SJSA1 (cell line): Measurements from ENCODE around the gene DDX49. TPM values are rescaled to one million over a fixed set of nuclear protein-coding genes. Genes with fewer than 3 reads are reported as not detected.
"Not testable (repeated sequence)": the region's sequence is repeated elsewhere in the genome, so short reads cannot be mapped to it uniquely, and the experiment has no call there.

Experiments
- DNase-seq, 2 experiments: peaks; one replicate each; pipeline ENCODE4 v3.0.0-alpha.2; 2015 to 2020; ENCODE audit warnings: low spot score in 2 of 2, low read depth in 1 of 2
- H3K27ac ChIP-seq: fragments of 250-450 bp; sonication (Bioruptor Pico); 2 replicates; pipeline ENCODE4 v1.5.1; 2020; ENCODE audit warnings: mild to moderate bottlenecking, moderate library complexity
- H3K27me3 ChIP-seq: fragments of 250-450 bp; sonication (Bioruptor Pico); replicated peaks from 2 replicates; pipeline ENCODE4 v1.5.1; 2020; ENCODE audit warnings: mild to moderate bottlenecking, moderate library complexity
- H3K36me3 ChIP-seq: fragments of 250-450 bp; sonication (Bioruptor Pico); 2 replicates; pipeline ENCODE4 v1.5.1; 2020; ENCODE audit warnings: mild to moderate bottlenecking
- H3K4me1 ChIP-seq: fragments of 250-450 bp; sonication (Bioruptor Pico); replicated peaks from 2 replicates; pipeline ENCODE4 v1.6.1; 2021; ENCODE audit warnings: mild to moderate bottlenecking
- H3K4me3 ChIP-seq: fragments of 250-450 bp; sonication (Bioruptor Pico); 2 replicates; pipeline ENCODE4 v1.5.1; 2020; ENCODE audit warnings: mild to moderate bottlenecking
- H3K9me3 ChIP-seq: fragments of 250-450 bp; sonication (Bioruptor Pico); replicated peaks from 2 replicates; pipeline ENCODE4 v1.5.1; 2020; ENCODE audit warnings: mild to moderate bottlenecking
- total RNA-seq: library from RNA; depleted of rRNA; stranded (reverse); fragments of >200 nt; shearing (Covaris generic); gene quantifications from 2 replicates; pipeline ENCODE4 v1.2.3, GENCODE V29; 2014

DDX49 gene
- total RNA-seq, 1 experiment from 2014 or later: 105 TPM

GRCh38 chr19:18899624-18900560 lies 19.6 kb upstream of the DDX49 start:
- DNase-seq: peak in 1 of 2 experiments; percentile 43
- peaks cover 8% of the 10 kb centered on the region for H3K27me3 ChIP-seq
- H3K4me3 ChIP-seq: no peak overlapping the region
- no peaks in the 10 kb centered on the region for H3K9me3 ChIP-seq
- no peak overlapping the region for H3K27ac ChIP-seq
- H3K36me3 ChIP-seq: peaks cover 38% of the 10 kb centered on the region
- peaks cover 9% of the 10 kb centered on the region for H3K4me1 ChIP-seq

GRCh38 chr19:18900700-18901481 lies 18.6 kb upstream of the DDX49 start:
- DNase-seq: no peak
- no peak overlapping the region for H3K27ac ChIP-seq
- no peak overlapping the region for H3K4me3 ChIP-seq
- peaks cover 48% of the 10 kb centered on the region for H3K36me3 ChIP-seq
- H3K27me3 ChIP-seq: no peaks in the 10 kb centered on the region; the same call in none of the 2 replicates
- no peaks in the 10 kb centered on the region for H3K9me3 ChIP-seq
- H3K4me1 ChIP-seq: no peaks in the 10 kb centered on the region

GRCh38 chr19:18901491-18901890 lies 18.0 kb upstream of the DDX49 start:
- H3K27ac ChIP-seq: no peak overlapping the region
- no peaks in the 10 kb centered on the region; the same call in none of the 2 replicates for H3K27me3 ChIP-seq
- H3K9me3 ChIP-seq: no peaks in the 10 kb centered on the region
- H3K36me3 ChIP-seq: peaks cover 54% of the 10 kb centered on the region
- DNase-seq: no peak
- no peaks in the 10 kb centered on the region for H3K4me1 ChIP-seq
- H3K4me3 ChIP-seq: no peak overlapping the region

- not testable (repeated sequence) for H3K4me1 ChIP-seq, DNase-seq, H3K27me3 ChIP-seq, H3K9me3 ChIP-seq, H3K27ac ChIP-seq, H3K4me3 ChIP-seq
- H3K36me3 ChIP-seq: peaks cover 64% of the 10 kb centered on the region
Observed at GRCh38 chr19:18902519-18902918, 17.0 kb upstream of the DDX49 start.

- no peak overlapping the region for H3K27ac ChIP-seq
- H3K4me3 ChIP-seq: no peak overlapping the region
- peaks cover 71% of the 10 kb centered on the region for H3K36me3 ChIP-seq
- H3K9me3 ChIP-seq: no peaks in the 10 kb centered on the region
- H3K27me3 ChIP-seq: no peaks in the 10 kb centered on the region
- DNase-seq: peak in 1 of 2 experiments; percentile 38
- no peaks in the 10 kb centered on the region for H3K4me1 ChIP-seq
Observed at GRCh38 chr19:18903156-18904037, 16.1 kb upstream of the DDX49 start.

GRCh38 chr19:18904334-18905057 lies 15.0 kb upstream of the DDX49 start:
- Histone ChIP-seq H3K36me3 (peaks cover 68% of the 10 kb centered on the region), H3K4me3 (no peak overlapping the region), H3K9me3 (no peaks in the 10 kb centered on the region), H3K4me1 (no peaks in the 10 kb centered on the region), H3K27me3 (no peaks in the 10 kb centered on the region), H3K27ac (no peak overlapping the region)
- DNase-seq: peak in 1 of 2 experiments; percentile 45

- H3K36me3 ChIP-seq: peaks cover 68% of the 10 kb centered on the region
- no peaks in the 10 kb centered on the region for H3K27me3 ChIP-seq
- H3K4me3 ChIP-seq: no peak overlapping the region
- H3K4me1 ChIP-seq: no peaks in the 10 kb centered on the region
- no peak overlapping the region for H3K27ac ChIP-seq
- no peaks in the 10 kb centered on the region for H3K9me3 ChIP-seq
- DNase-seq: peak in 1 of 2 experiments; percentile 39
Observed at GRCh38 chr19:18905058-18905456, 14.5 kb upstream of the DDX49 start.

- Histone ChIP-seq H3K4me1 (no peaks in the 10 kb centered on the region), H3K4me3 (no peak overlapping the region), H3K27ac (no peak overlapping the region), H3K27me3 (no peaks in the 10 kb centered on the region), H3K9me3 (no peaks in the 10 kb centered on the region), H3K36me3 (peaks cover 70% of the 10 kb centered on the region)
- DNase-seq: no peak
Observed at GRCh38 chr19:18905513-18906236, 13.8 kb upstream of the DDX49 start.

- H3K27ac ChIP-seq: no peak overlapping the region
- H3K9me3 ChIP-seq: no peaks in the 10 kb centered on the region
- peak in 1 of 2 experiments; percentile 42 for DNase-seq
- peaks cover 69% of the 10 kb centered on the region for H3K36me3 ChIP-seq
- H3K27me3 ChIP-seq: no peaks in the 10 kb centered on the region
- H3K4me3 ChIP-seq: no peak overlapping the region
- H3K4me1 ChIP-seq: no peaks in the 10 kb centered on the region
Observed at GRCh38 chr19:18906605-18907519, 12.7 kb upstream of the DDX49 start.

GRCh38 chr19:18908917-18909619 lies 10.4 kb upstream of the DDX49 start:
- H3K27ac ChIP-seq: no peak overlapping the region
- no peaks in the 10 kb centered on the region for H3K9me3 ChIP-seq
- H3K36me3 ChIP-seq: peaks cover 83% of the 10 kb centered on the region
- H3K4me1 ChIP-seq: no peaks in the 10 kb centered on the region
- DNase-seq: no peak
- no peak overlapping the region for H3K4me3 ChIP-seq
- H3K27me3 ChIP-seq: no peaks in the 10 kb centered on the region

GRCh38 chr19:18910010-18910409 lies 9.5 kb upstream of the DDX49 start:
- Histone ChIP-seq H3K4me1 (no peaks in the 10 kb centered on the region), H3K27ac (no peak overlapping the region), H3K4me3 (no peak overlapping the region), H3K27me3 (no peaks in the 10 kb centered on the region), H3K36me3 (peaks cover 83% of the 10 kb centered on the region), H3K9me3 (no peaks in the 10 kb centered on the region)
- no peak for DNase-seq
